Measurements from ENCODE around the gene CBLIF. TPM values are rescaled to one million over a fixed set of nuclear protein-coding genes. Genes with fewer than 3 reads are reported as not detected.

CBLIF gene
- total and polyA plus RNA-seq, 4 donors = not detected

- Histone ChIP-seq H3K27ac (ENCODE audit: low read depth in 1 of 2, low read length in 2 of 2) (no peak overlapping the region), H3K36me3 (ENCODE audit: control insufficient read depth in 4 of 4, insufficient read depth in 3 of 4, low read depth in 1 of 4, low read length in 3 of 4) (no peaks in the 10 kb centered on the region), H3K4me1 (ENCODE audit: control insufficient read depth in 4 of 4, insufficient read depth in 4 of 4, low read length in 3 of 4) (no peaks in the 10 kb centered on the region), H3K9me3 (ENCODE audit: control insufficient read depth in 4 of 4, low read length in 3 of 4) (no peaks in the 10 kb centered on the region), H3K27me3 (ENCODE audit: control insufficient read depth in 4 of 4, insufficient read depth in 4 of 4, low read length in 3 of 4) (no peaks in the 10 kb centered on the region), H3K4me3 (ENCODE audit: low read depth in 1 of 3, low read length in 3 of 3) (no peak overlapping the region), H3K9ac (ENCODE audit: low read depth in 1 of 2, low read length in 2 of 2) (no peak overlapping the region)
- 3% methylated on average over 9 of the region's 9 CpGs for WGBS
- TF ChIP-seq ZBTB33 (IDR thresholded peaks at IDR 0.05) = no peak
- TF ChIP-seq FOXA2 (IDR thresholded peaks at IDR 0.05) = no peak
- peak; percentile 74 for TF ChIP-seq CTCF (IDR thresholded peaks at IDR 0.05; ENCODE audit: low read depth, low read length, missing input control)
- TF ChIP-seq MAX (IDR thresholded peaks at IDR 0.05) = peak; percentile 34
- peak; percentile 87 to 91 for TF ChIP-seq RAD21 (IDR thresholded peaks at IDR 0.05)
- DNase-seq (ENCODE audit: low spot score) = no peak
Observed at GRCh38 chr11:59822989-59823566, 22.2 kb downstream of the CBLIF start.

- no peak for DNase-seq (ENCODE audit: low spot score)
- Histone ChIP-seq H3K9ac (ENCODE audit: low read depth in 1 of 2, low read length in 2 of 2) (no peak overlapping the region), H3K4me1 (ENCODE audit: control insufficient read depth in 4 of 4, insufficient read depth in 4 of 4, low read length in 3 of 4) (no peaks in the 10 kb centered on the region), H3K27ac (ENCODE audit: low read depth in 1 of 2, low read length in 2 of 2) (no peak overlapping the region), H3K36me3 (ENCODE audit: control insufficient read depth in 4 of 4, insufficient read depth in 3 of 4, low read depth in 1 of 4, low read length in 3 of 4) (no peaks in the 10 kb centered on the region), H3K9me3 (ENCODE audit: control insufficient read depth in 4 of 4, low read length in 3 of 4) (no peaks in the 10 kb centered on the region), H3K4me3 (ENCODE audit: low read depth in 1 of 3, low read length in 3 of 3) (no peak overlapping the region), H3K27me3 (ENCODE audit: control insufficient read depth in 4 of 4, insufficient read depth in 4 of 4, low read length in 3 of 4) (no peaks in the 10 kb centered on the region)
- WGBS = 76% methylated on average over 4 of the region's 4 CpGs
- TF ChIP-seq FOXA2 (IDR thresholded peaks at IDR 0.05) (no peak), GABPA (IDR thresholded peaks at IDR 0.05 in 1 of 2, conservative IDR thresholded peaks at IDR 0.05 in 1 of 2) (no peak), HNF4A (conservative IDR thresholded peaks at IDR 0.05) (no peak), CTCF (IDR thresholded peaks at IDR 0.05; ENCODE audit: low read depth, low read length, missing input control) (no peak), RXRA (IDR thresholded peaks at IDR 0.05) (no peak), EGR1 (IDR thresholded peaks at IDR 0.05; ENCODE audit: low read depth in 2 of 2) (no peak), HNF4G (IDR thresholded peaks at IDR 0.05) (no peak), JUND (IDR thresholded peaks at IDR 0.05) (no peak), YY1 (IDR thresholded peaks at IDR 0.05) (no peak), TAF1 (conservative IDR thresholded peaks at IDR 0.05) (no peak), ZBTB33 (IDR thresholded peaks at IDR 0.05) (no peak), FOXA1 (IDR thresholded peaks at IDR 0.05) (no peak), REST (IDR thresholded peaks at IDR 0.05) (no peak), SP1 (IDR thresholded peaks at IDR 0.05) (no peak), NR2F2 (IDR thresholded peaks at IDR 0.05) (no peak), ATF3 (IDR thresholded peaks at IDR 0.05) (no peak), MAX (IDR thresholded peaks at IDR 0.05) (no peak), RAD21 (IDR thresholded peaks at IDR 0.05) (no peak)
Observed at GRCh38 chr11:59818572-59818971, 26.7 kb downstream of the CBLIF start.
